ENCODE data around the gene TNIK.
A peak's percentile ranks its signal among the peaks of the same experiment; 100 is the strongest.

Gene TNIK

DNA sequence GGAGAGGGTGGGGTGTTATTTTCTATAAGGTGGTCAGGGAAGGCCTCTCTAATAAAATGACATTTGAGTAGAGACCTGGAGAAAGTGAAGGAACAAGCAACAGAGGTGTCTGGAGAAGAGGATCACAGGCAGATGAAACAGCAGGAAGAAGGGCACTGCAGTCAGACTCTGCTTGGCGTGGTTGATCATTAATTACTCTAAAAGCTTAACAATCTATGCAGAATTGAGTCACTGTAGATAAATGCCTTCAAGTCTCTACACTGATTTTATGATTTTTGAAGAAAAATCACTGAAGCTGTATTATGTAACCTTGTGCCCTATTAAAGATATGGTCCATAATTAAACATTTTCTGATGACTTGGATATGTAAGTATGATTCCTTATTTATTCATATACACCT, 114.2 kb downstream of the TNIK start:
- DNase-seq (ENCODE audit: insufficient read length) (no peak), FAIRE-seq (no peak)

DNA sequence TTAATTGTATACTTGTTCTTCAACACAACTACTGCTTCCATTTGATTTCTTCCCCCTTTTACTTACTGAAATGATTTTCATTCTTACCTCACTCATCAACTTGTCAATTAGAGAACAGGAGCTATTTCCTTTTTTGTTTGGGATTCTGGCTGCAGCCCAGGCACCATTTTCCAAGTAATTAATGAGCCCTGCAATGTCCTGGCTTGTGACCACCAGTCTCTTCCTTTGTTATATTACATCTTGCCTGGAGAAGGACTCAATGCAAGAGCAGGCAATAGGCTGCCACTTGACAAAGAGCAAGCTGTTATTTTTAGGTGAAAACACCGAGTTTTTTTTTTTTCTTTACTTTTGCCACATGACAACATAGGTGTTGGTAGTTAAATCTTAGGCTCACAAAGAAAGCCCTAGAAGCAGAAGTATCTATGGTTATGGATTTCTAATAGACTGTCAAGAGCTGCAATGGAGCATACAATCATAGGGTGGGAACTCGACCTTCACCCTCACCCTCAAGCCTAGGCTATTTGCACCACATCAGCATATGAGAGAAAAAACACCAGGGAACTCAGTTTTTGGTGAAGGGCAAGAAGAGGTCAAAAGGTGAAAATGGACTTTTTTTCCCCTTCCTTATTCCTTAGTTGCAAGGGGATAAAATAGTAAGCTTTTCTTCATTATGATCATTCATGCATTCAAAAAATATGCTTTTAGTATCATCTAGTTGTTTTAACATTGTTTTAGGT, 114.9 kb downstream of the TNIK start:
- TF ChIP-seq POLR2A (IDR thresholded peaks at IDR 0.05; ENCODE audit: low read depth, low read length) (no peak), TAF1 (IDR thresholded peaks at IDR 0.05; ENCODE audit: borderline replicate concordance, low read depth, low read length) (no peak), POLR2AphosphoS5 (IDR thresholded peaks at IDR 0.05; ENCODE audit: low read depth, low read length) (no peak)
- DNase-seq (ENCODE audit: insufficient read length) (no peak), FAIRE-seq (no peak)

More for the DNA sequence above, 114.2 kb downstream of the TNIK start:
- no peak for TF ChIP-seq POLR2AphosphoS5 (IDR thresholded peaks at IDR 0.05; ENCODE audit: low read depth, low read length)
- no peak for TF ChIP-seq TAF1 (IDR thresholded peaks at IDR 0.05; ENCODE audit: borderline replicate concordance, low read depth, low read length)
- TF ChIP-seq POLR2A (IDR thresholded peaks at IDR 0.05; ENCODE audit: low read depth, low read length) = no peak

DNA sequence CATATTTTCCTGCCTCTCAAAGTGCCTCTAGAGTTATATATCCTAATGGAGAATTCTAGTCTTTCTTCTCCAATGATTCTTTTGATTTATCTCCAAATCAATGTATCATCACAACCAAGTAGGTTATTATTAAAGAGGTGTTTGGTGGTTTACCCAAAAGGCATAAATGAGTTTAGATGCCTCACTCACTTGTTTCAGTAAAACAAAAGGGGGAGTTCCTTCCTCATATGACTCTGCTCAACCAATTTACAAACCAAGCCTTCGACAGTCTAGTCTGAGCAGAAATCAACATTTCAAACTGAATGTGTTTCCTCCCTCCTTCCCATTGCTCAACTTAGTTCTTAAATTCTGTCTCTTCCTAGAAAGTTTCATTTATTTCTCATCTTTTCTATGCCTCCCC, 116.5 kb downstream of the TNIK start:
- FAIRE-seq = peak; percentile 46
- TF ChIP-seq POLR2AphosphoS5 (IDR thresholded peaks at IDR 0.05; ENCODE audit: low read depth, low read length) (no peak), TAF1 (IDR thresholded peaks at IDR 0.05; ENCODE audit: borderline replicate concordance, low read depth, low read length) (no peak), POLR2A (IDR thresholded peaks at IDR 0.05; ENCODE audit: low read depth, low read length) (no peak)
- DNase-seq (ENCODE audit: insufficient read length) = no peak

DNA sequence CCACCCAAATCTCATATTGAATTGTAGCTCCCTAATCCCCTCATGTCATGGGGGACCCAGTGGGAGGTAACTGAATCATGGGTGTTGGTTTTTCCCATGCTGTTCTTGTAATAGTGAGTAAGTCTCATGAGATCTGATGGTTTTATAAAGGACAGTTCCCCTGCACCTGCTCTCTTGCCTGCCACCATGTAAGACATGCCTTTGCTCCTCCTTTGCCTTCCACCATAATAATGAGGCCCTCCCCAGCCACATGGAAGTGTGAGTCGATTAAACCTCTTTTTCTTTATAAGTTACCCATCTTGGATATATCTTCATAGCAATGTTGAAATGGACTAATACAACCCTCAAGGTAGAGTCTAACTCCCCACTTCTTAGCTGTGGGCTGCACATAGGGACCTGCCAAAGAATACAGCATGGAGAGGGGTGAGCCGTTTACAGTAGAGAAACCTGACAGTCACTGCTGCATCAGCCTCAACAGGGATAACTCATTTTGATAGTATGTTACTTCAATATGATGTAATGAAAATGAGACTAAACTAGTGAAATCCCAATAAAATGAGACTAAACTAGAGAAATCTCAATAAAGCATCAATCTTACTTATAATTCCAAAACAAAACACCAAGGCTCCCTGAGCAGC, 117.3 kb downstream of the TNIK start:
- DNase-seq (ENCODE audit: insufficient read length) (no peak), FAIRE-seq (peak; percentile 44)
- no peak for TF ChIP-seq POLR2AphosphoS5 (IDR thresholded peaks at IDR 0.05; ENCODE audit: low read depth, low read length)
- no peak for TF ChIP-seq POLR2A (IDR thresholded peaks at IDR 0.05; ENCODE audit: low read depth, low read length)
- TF ChIP-seq TAF1 (IDR thresholded peaks at IDR 0.05; ENCODE audit: borderline replicate concordance, low read depth, low read length) = no peak

DNA sequence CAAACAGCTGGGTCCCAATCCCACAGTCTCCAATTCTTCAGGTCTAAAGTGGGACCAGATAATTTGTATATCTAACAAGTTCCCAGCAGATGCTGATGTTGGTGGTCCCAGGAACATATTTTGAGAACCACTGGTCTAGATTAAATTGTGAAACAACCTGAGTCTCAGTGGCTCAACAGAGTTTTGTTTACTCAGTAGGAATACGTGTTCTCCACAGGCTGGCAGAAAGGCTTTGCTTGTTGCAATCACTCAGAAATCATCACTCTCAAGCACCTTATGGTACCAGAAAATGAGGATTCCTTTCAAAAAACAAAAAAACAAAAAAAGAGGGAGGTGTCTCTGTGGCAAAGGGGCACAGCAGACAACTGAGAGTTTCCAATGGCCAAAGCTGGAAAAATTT, 118.0 kb downstream of the TNIK start:
- TF ChIP-seq POLR2A (IDR thresholded peaks at IDR 0.05; ENCODE audit: low read depth, low read length) (no peak), POLR2AphosphoS5 (IDR thresholded peaks at IDR 0.05; ENCODE audit: low read depth, low read length) (no peak), TAF1 (IDR thresholded peaks at IDR 0.05; ENCODE audit: borderline replicate concordance, low read depth, low read length) (no peak)
- DNase-seq (ENCODE audit: insufficient read length) = no peak
- FAIRE-seq = peak; percentile 54

- DNase-seq (ENCODE audit: insufficient read length) = no peak
- peak; percentile 42 for FAIRE-seq
- TF ChIP-seq TAF1 (IDR thresholded peaks at IDR 0.05; ENCODE audit: borderline replicate concordance, low read depth, low read length) (no peak), POLR2AphosphoS5 (IDR thresholded peaks at IDR 0.05; ENCODE audit: low read depth, low read length) (no peak), POLR2A (IDR thresholded peaks at IDR 0.05; ENCODE audit: low read depth, low read length) (no peak)
Measured at GRCh38 chr3:171340434-171340833, 119.8 kb downstream of the TNIK start.

GRCh38 chr3:171339598-171339997, 120.6 kb downstream of the TNIK start:
- FAIRE-seq (no peak), DNase-seq (ENCODE audit: insufficient read length) (no peak)
- TF ChIP-seq POLR2AphosphoS5 (IDR thresholded peaks at IDR 0.05; ENCODE audit: low read depth, low read length) = no peak
- no peak for TF ChIP-seq POLR2A (IDR thresholded peaks at IDR 0.05; ENCODE audit: low read depth, low read length)
- no peak for TF ChIP-seq TAF1 (IDR thresholded peaks at IDR 0.05; ENCODE audit: borderline replicate concordance, low read depth, low read length)

DNA sequence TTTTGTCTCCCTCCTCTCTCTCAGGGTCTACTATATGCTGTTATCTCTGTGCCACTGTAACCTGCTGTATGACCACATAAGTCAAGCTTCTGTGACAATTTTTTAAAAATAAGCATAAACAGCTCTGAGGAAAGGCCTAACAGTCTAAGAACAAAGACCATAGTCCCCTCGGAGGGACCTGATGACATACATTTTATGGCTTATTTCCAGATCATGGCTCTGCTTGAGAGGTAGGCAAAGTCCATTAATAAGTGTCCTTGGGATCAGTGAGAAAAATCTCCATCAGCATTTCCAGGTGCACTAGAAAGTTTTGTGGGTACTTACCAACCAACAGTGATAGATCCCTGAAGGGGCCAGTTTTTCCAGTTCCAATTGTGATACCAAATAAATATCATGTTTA, 123.8 kb downstream of the TNIK start:
- no peak for FAIRE-seq
- TF ChIP-seq POLR2AphosphoS5 (IDR thresholded peaks at IDR 0.05; ENCODE audit: low read depth, low read length) = no peak
- TF ChIP-seq TAF1 (IDR thresholded peaks at IDR 0.05; ENCODE audit: borderline replicate concordance, low read depth, low read length) = no peak
- no peak for TF ChIP-seq POLR2A (IDR thresholded peaks at IDR 0.05; ENCODE audit: low read depth, low read length)
- no peak for DNase-seq (ENCODE audit: insufficient read length)

GRCh38 chr3:171335559-171335958, 124.6 kb downstream of the TNIK start:
- TF ChIP-seq POLR2AphosphoS5 (IDR thresholded peaks at IDR 0.05; ENCODE audit: low read depth, low read length) (no peak), POLR2A (IDR thresholded peaks at IDR 0.05; ENCODE audit: low read depth, low read length) (no peak), TAF1 (IDR thresholded peaks at IDR 0.05; ENCODE audit: borderline replicate concordance, low read depth, low read length) (no peak)
- DNase-seq (ENCODE audit: insufficient read length) (no peak), FAIRE-seq (no peak)

- TF ChIP-seq TAF1 (IDR thresholded peaks at IDR 0.05; ENCODE audit: borderline replicate concordance, low read depth, low read length) (no peak), POLR2AphosphoS5 (IDR thresholded peaks at IDR 0.05; ENCODE audit: low read depth, low read length) (no peak)
- FAIRE-seq = no peak
- no peak for DNase-seq (ENCODE audit: insufficient read length)
Measured at GRCh38 chr3:171334465-171334811, 125.8 kb downstream of the TNIK start.

DNA sequence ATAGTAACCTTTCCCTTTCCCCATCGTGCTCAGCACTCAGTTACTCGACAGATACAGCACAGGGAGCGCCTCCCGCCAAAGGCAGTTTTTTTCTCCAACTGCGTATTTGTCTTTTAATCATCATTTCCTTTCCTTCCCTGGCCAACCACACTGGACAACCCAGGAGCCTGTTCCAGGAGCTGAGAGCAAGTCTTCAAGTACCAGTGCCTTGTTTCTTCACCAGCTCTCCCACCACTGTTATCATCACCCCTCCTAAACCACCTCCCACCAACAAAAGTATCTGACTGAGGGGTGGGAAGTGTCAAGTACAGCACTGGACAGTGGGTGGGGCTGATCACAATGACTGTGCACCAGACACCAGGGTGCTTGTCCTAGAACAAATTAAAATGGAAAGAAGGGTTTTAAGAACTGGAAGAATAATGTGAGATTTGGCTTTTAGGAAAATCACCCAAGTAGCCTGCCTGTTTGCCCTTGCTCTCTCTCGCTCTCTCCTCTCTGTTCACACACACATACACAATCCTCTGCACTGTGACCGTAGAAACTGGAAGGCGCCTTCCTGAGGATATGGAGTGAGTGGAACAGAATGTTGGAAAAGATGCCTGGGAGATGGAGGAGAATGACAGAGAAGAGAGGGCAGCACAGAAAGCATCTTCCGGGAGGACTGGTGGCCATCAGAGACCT, 126.3 kb downstream of the TNIK start:
- TF ChIP-seq POLR2A (IDR thresholded peaks at IDR 0.05; ENCODE audit: low read depth, low read length) (no peak), POLR2AphosphoS5 (IDR thresholded peaks at IDR 0.05; ENCODE audit: low read depth, low read length) (no peak), TAF1 (IDR thresholded peaks at IDR 0.05; ENCODE audit: borderline replicate concordance, low read depth, low read length) (no peak)
- FAIRE-seq (peak; percentile 65), DNase-seq (ENCODE audit: insufficient read length) (no peak)

DNA sequence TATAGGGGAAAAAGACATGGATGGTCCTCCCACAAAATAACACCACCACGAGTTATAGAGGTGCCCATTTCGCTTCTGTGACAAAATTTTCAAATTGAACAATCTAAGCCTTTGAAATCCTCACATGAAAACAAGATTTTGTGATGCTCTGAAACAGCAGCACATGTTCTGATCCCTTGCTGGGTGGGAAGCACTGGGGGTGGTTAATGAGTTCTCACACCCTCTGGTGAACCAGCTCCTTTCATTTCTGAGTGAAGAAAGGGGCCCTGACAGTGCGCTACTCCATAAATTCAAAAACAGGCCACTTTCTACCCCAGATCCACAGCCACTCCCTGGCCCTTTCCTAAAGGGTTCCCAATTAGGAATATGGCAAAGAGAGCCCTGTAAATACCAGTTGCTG, 129.3 kb downstream of the TNIK start:
- FAIRE-seq = no peak
- no peak for DNase-seq (ENCODE audit: insufficient read length)
- TF ChIP-seq POLR2A (IDR thresholded peaks at IDR 0.05; ENCODE audit: low read depth, low read length) (no peak), TAF1 (IDR thresholded peaks at IDR 0.05; ENCODE audit: borderline replicate concordance, low read depth, low read length) (no peak), POLR2AphosphoS5 (IDR thresholded peaks at IDR 0.05; ENCODE audit: low read depth, low read length) (no peak)

All from GM12892 (cell line).